Tongue (tissue), 2 donors: ENCODE measurements around the gene SEMA4B. TPM values are rescaled to one million over a fixed set of nuclear protein-coding genes. Genes with fewer than 3 reads are reported as not detected.
"Not testable (repeated sequence)": the region's sequence is repeated elsewhere in the genome, so short reads cannot be mapped to it uniquely, and the experiment has no call there.

Experiments
- DNase-seq: peaks from one replicate; pipeline ENCODE4 v3.0.0-alpha.2; 2015
- total RNA-seq: library from RNA; depleted of rRNA; stranded (reverse); fragments of >200 nt; gene quantifications from one replicate; pipeline ENCODE4 v1.2.3, GENCODE V29; 2014

The SEMA4B gene
- total RNA-seq, 1 donor from 2014 or later, result 26.6 TPM

DNA sequence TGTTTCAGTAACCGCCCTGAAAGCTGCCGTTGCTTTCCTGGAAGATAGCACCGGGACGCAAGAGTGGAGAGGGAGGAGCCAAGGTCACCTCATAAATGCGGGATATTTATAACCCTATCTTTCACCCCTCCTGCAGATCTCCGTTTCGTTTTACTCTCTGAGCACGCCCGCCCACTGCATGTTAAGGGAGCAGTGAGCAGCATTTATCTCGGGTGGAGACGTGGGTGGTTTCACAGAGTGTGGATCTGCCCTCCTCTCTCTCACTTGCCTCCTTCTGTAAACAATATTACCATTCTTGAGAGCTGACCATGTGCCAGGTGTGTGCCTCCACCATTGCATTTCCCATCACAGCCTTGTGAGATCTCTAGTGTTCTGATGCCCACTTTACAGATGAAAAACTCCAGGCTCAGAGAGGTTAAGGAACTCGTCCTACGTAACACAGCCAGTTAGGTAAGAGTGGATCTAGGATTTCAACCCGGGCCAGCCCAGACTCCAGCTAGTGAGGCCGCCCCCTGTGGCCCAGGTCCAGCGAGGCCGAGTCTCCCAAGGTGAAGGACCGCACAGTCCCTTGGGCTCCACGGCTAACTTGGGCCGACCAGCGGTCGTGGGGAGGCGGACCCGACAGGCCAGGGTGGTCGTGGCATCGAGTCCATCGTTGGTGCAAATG, 16.9 kb upstream of the SEMA4B start:
- DNase-seq, result no peak

- peak; percentile 46 for DNase-seq
Observed at GRCh38 chr15:90184786-90185704, 16.1 kb upstream of the SEMA4B start.

DNA sequence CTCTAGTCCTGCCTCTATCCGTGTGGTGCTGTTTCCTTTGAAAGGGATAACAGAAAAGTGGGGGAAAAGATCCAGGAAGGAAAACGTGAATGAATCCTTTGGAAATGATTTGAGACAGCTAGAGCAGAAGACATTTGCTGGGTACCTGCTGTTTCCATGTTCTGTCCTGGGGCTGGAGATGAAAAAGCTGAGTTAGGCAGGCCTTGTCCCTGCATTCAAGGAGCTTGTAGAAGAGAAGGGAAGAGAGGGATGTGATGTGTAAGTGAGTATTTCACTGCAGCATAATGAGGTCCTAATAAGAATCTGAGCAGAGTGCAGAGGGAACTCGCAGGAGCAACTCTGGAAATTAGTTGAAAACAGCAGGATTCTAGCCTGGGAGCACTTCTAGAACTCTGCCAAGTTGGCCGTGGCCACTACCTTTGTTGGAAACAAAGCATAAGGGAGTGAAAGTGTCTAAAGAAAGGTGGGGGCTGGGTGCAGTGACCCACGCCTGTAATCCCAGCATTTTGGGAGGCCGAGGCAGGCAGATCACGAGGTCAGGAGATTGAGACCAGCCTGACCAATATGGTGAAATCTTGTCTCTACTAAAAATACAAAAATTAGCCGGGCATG, 13.8 kb upstream of the SEMA4B start:
- DNase-seq, result no peak

DNA sequence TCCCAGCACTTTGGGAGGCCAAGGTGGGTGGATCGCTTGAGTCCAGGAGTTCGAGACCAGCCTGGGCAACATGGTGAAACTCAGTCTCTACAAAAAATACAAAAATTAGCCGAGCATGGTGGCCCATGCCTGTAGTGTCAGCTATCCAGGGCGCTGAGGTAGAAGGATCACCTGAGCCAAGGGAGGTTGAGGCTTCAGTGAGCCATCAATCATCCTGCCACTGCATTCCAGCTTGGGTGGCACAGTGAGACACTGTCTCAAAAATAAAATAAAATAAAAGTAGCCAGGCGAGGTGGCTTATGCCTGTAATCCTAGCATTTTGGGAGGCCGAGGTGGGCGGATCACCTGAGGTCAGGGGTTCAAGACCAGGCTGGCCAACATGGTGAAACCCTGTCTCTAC, 13.1 kb upstream of the SEMA4B start:
- not testable (repeated sequence) for DNase-seq

GRCh38 chr15:90188914-90189748, 12.0 kb upstream of the SEMA4B start:
- no peak for DNase-seq

DNA sequence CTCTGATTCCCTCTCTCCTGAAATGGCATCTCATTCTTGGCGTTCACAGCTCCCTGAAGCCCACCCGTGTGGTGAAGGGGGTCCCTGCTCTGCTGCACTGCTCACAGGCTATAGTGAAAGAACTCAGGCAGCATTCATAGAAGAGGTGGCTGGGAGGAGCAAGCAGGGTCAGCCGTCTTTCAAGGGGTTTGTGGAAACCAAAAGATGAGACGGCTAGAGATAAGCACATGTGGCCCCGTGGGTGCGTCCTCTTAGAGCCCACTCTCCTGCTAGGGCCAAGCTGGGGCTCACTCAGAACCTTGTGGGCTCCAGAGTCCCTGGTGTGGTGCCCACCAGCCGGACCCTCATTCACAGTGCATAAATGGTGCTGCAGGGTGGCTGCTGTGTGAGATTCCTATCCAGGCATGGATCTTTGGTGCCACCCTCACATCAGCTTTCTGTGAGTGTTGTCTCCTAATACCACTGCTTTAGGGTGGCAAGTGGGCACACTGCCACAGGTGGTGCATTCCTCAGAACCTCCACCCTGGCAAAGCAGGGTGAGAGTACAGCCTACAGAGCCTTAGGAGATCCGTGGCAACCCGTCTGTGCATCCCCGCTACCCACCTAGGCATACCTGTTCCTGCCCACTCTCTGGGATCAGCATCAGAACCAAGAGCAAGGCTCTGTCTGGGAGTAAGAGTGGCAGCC, 11.2 kb upstream of the SEMA4B start:
- no peak for DNase-seq

GRCh38 chr15:90190606-90191343, 10.4 kb upstream of the SEMA4B start:
- peak; percentile 37 for DNase-seq

GRCh38 chr15:90191344-90191687, 9.8 kb upstream of the SEMA4B start:
- no peak for DNase-seq

GRCh38 chr15:90191794-90192509, 9.2 kb upstream of the SEMA4B start:
- peak; percentile 92 for DNase-seq

DNA sequence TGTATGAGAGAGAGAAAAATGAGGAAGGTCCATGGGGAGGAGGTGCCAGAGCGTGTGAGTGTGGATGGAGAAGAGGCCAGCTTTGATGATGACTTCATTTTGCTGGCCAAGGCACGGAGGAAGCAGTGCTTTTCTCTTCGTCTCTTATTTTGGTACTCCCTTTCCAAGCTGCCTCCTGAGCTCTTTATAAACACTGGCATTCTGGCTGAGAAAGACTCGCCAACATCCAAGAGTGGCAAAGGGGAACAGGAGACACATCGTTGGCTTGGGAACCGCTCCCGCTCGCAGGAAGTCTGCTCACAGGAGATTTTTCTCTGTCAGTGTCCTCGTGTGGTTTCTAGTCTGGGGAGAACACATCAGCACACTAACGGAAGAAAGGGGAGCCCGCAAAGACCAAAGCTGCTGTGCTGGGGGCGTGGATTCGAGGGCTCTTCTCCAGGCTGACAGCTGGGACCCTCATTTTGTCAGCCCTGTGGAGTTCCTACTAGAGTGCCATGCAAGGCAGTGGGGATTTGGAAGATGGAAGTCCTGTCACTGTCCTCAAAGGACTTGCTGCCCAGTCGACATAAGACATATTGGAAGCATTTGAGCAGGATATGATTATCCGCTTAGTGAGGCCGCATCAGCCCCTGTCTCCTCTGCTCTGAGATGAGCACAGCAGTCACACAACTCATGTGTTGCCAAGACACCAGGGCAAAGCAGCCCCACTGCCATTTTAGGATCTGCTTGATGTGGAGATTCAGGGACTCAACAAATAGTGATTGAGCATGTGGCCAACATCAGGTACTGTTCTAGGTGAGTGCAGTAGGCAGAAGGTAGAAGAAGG, 8.0 kb upstream of the SEMA4B start:
- peak; percentile 58 for DNase-seq

DNA sequence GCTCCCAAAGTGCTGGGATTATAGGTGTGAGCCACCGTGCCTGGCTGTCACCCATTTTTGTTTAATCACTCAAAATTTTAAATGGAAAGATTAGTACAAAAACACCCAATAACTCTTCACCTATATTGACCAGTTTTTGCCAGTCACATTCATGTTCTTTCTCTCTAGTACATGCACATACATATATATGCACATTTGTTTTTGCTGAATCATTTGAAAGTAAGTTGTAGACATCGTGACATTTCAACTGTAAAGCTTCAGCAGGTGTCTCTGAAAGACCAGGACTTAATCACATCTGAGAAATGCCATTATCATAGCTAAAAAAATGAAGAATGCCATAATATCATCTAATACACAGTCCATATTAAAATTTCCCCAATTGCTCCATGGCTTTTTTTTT, 6.5 kb upstream of the SEMA4B start:
- no peak for DNase-seq

- DNase-seq, result no peak
Observed at GRCh38 chr15:90200534-90201129, 498 bp upstream of the SEMA4B start.

DNA sequence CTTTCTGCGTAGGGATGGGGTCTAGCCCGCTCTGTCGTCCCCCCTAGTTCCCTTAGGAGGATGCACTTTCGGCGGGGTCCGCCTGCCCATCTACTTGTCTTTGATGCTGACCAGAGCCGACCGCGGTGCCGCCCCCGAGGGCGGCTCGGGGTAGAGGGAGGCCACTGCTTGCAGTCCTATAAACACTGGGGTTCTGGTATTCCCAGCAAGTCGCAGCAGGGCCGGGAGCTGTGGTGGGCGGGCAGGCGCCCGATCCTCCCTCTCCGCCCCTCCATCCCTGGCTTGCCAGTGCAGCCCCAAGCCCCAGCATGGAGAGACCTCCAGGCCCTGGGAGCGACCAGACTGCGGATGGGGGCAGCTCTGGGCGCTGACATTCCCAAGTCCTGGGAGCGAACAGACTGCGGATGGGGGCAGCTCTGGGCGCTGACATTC, 830 bp downstream of the SEMA4B start:
- no peak for DNase-seq

GRCh38 chr15:90202929-90203328, 1.8 kb downstream of the SEMA4B start:
- DNase-seq, result no peak

DNA sequence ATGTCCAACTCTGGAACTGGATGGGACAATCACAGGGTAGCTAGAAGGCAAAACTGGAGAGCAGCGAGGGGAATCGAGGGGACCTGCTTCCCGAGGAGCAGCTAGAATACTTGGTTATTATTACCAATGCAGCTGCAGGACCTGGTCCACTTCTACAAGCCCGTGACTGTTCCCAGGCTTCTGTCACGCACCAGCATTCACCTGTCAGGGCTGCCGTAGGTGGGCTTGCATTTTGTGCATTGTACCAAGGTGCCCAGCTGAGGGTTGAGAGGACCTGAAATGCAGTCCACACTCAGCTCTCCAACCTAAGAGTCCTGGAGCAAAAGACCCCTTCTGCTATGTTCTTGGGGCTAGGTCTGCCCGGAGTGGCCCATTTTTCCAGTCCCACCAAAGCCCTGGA, 2.3 kb downstream of the SEMA4B start:
- DNase-seq, result no peak

- DNase-seq, result no peak
Observed at GRCh38 chr15:90203922-90204321, 2.8 kb downstream of the SEMA4B start.

GRCh38 chr15:90205050-90205848, 4.1 kb downstream of the SEMA4B start:
- no peak for DNase-seq

- DNase-seq, result no peak
Observed at GRCh38 chr15:90205886-90206285, 4.8 kb downstream of the SEMA4B start.
